Measurements from ENCODE around the gene SMIM8. TPM values are rescaled to one million over a fixed set of nuclear protein-coding genes. Genes with fewer than 3 reads are reported as not detected.

The SMIM8 gene
- polyA plus RNA-seq, 1 donor from 2014 or later = 30.6 TPM

- H2AFZ ChIP-seq (ENCODE audit: low read depth, low read length) = no peak overlapping the region
Observed at GRCh38 chr6:87350516-87350915, 28.1 kb downstream of the SMIM8 start.

DNA sequence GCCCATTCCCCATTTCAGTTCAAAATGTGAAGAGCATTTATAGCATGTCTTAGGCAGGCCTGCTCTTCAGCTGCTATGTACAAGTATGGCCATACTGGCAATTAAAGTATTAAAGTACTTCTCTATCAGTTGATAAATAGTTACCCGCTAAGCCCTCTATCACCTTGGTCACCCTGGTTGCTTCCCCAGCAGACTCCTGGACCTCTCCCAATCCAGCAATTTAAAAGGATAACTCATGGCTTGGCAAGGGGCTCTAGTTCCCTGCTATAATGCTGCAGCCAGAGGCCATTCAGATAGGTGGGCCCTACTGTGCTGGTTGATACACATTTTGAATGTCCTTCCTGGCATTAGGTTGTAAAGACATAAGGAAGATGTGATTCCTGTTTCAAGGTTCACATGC, 29.2 kb downstream of the SMIM8 start:
- H3K27me3 ChIP-seq (ENCODE audit: insufficient read depth, low read depth, low read length) = no peaks in the 10 kb centered on the region
- H3K79me2 ChIP-seq (replicated peaks; ENCODE audit: insufficient read depth, low read length) = no peaks in the 10 kb centered on the region
- no peak overlapping the region for H2AFZ ChIP-seq (ENCODE audit: low read depth, low read length)
- TF ChIP-seq RAD21 (conservative IDR thresholded peaks at IDR 0.05) = no peak
- H3K9me2 ChIP-seq (ENCODE audit: insufficient read depth, low read length) = no peaks in the 10 kb centered on the region
- no peak overlapping the region for H3K9ac ChIP-seq (ENCODE audit: low read length)
- no peaks in the 10 kb centered on the region for H4K20me1 ChIP-seq (ENCODE audit: insufficient read depth)
- H3K9me3 ChIP-seq (ENCODE audit: low read length) = no peaks in the 10 kb centered on the region
- no peaks in the 10 kb centered on the region for H3F3A ChIP-seq (ENCODE audit: insufficient read depth, low read length, poor library complexity, severe bottlenecking)
- H3K4me3 ChIP-seq (ENCODE audit: low read length) = no peak overlapping the region
- no peaks in the 10 kb centered on the region for H3K36me3 ChIP-seq (ENCODE audit: insufficient read depth, low read length)
- H3K27ac ChIP-seq (ENCODE audit: low read length) = no peak overlapping the region
- no peak overlapping the region for H3K4me2 ChIP-seq (ENCODE audit: low read length)

More at GRCh38 chr6:87350516-87350915, 28.1 kb downstream of the SMIM8 start:
- TF ChIP-seq POLR2AphosphoS5 (IDR thresholded peaks at IDR 0.05) (no peak), EP300 (conservative IDR thresholded peaks at IDR 0.05; ENCODE audit: poor library complexity, severe bottlenecking) (no peak), TAF1 (IDR thresholded peaks at IDR 0.05; ENCODE audit: low read depth) (no peak), REST (IDR thresholded peaks at IDR 0.05; ENCODE audit: borderline replicate concordance) (no peak), EZH2 (IDR thresholded peaks at IDR 0.05; ENCODE audit: borderline replicate concordance, insufficient read depth, low read length, poor library complexity, severe bottlenecking) (no peak), MXI1 (conservative IDR thresholded peaks at IDR 0.05; ENCODE audit: poor library complexity, severe bottlenecking) (no peak), RAD21 (conservative IDR thresholded peaks at IDR 0.05) (no peak), SMC3 (conservative IDR thresholded peaks at IDR 0.05; ENCODE audit: poor library complexity) (no peak)
- TF ChIP-seq, protein P1, sequence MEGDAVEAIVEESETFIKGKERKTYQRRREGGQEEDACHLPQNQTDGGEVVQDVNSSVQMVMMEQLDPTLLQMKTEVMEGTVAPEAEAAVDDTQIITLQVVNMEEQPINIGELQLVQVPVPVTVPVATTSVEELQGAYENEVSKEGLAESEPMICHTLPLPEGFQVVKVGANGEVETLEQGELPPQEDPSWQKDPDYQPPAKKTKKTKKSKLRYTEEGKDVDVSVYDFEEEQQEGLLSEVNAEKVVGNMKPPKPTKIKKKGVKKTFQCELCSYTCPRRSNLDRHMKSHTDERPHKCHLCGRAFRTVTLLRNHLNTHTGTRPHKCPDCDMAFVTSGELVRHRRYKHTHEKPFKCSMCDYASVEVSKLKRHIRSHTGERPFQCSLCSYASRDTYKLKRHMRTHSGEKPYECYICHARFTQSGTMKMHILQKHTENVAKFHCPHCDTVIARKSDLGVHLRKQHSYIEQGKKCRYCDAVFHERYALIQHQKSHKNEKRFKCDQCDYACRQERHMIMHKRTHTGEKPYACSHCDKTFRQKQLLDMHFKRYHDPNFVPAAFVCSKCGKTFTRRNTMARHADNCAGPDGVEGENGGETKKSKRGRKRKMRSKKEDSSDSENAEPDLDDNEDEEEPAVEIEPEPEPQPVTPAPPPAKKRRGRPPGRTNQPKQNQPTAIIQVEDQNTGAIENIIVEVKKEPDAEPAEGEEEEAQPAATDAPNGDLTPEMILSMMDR (IDR thresholded peaks at IDR 0.05; ENCODE audit: poor library complexity, severe bottlenecking) = no peak
- Histone ChIP-seq H3K9ac (ENCODE audit: low read length) (no peak overlapping the region), H3F3A (ENCODE audit: insufficient read depth, low read length, poor library complexity, severe bottlenecking) (no peaks in the 10 kb centered on the region), H3K9me3 (ENCODE audit: low read length) (no peaks in the 10 kb centered on the region), H3K4me2 (ENCODE audit: low read length) (no peak overlapping the region), H4K20me1 (ENCODE audit: insufficient read depth) (no peaks in the 10 kb centered on the region), H3K27ac (ENCODE audit: low read length) (no peak overlapping the region), H3K9me2 (ENCODE audit: insufficient read depth, low read length) (no peaks in the 10 kb centered on the region), H3K79me2 (replicated peaks; ENCODE audit: insufficient read depth, low read length) (no peaks in the 10 kb centered on the region), H3K27me3 (ENCODE audit: insufficient read depth, low read depth, low read length) (no peaks in the 10 kb centered on the region), H3K4me3 (ENCODE audit: low read length) (no peak overlapping the region), H3K36me3 (ENCODE audit: insufficient read depth, low read length) (no peaks in the 10 kb centered on the region)

- no peaks in the 10 kb centered on the region for H3K27me3 ChIP-seq (ENCODE audit: insufficient read depth, low read depth, low read length)
- no peaks in the 10 kb centered on the region for H3K79me2 ChIP-seq (replicated peaks; ENCODE audit: insufficient read depth, low read length)
- H2AFZ ChIP-seq (ENCODE audit: low read depth, low read length) = no peak overlapping the region
- no peaks in the 10 kb centered on the region for H3K9me2 ChIP-seq (ENCODE audit: insufficient read depth, low read length)
- no peak overlapping the region for H3K4me2 ChIP-seq (ENCODE audit: low read length)
- TF ChIP-seq EZH2 (IDR thresholded peaks at IDR 0.05; ENCODE audit: borderline replicate concordance, insufficient read depth, low read length, poor library complexity, severe bottlenecking) = no peak
- TF ChIP-seq POLR2AphosphoS5 (IDR thresholded peaks at IDR 0.05) = no peak
- no peak for TF ChIP-seq EP300 (conservative IDR thresholded peaks at IDR 0.05; ENCODE audit: poor library complexity, severe bottlenecking)
- TF ChIP-seq MXI1 (conservative IDR thresholded peaks at IDR 0.05; ENCODE audit: poor library complexity, severe bottlenecking) = no peak
- TF ChIP-seq, protein P1 (IDR thresholded peaks at IDR 0.05; ENCODE audit: poor library complexity, severe bottlenecking) = no peak
- no peak for TF ChIP-seq SMC3 (conservative IDR thresholded peaks at IDR 0.05; ENCODE audit: poor library complexity)
- TF ChIP-seq TAF1 (IDR thresholded peaks at IDR 0.05; ENCODE audit: low read depth) = no peak
- no peak for TF ChIP-seq REST (IDR thresholded peaks at IDR 0.05; ENCODE audit: borderline replicate concordance)
- no peak for TF ChIP-seq RAD21 (conservative IDR thresholded peaks at IDR 0.05)
- H3K36me3 ChIP-seq (ENCODE audit: insufficient read depth, low read length) = no peaks in the 10 kb centered on the region
- no peaks in the 10 kb centered on the region for H4K20me1 ChIP-seq (ENCODE audit: insufficient read depth)
- no peak overlapping the region for H3K9ac ChIP-seq (ENCODE audit: low read length)
- no peak overlapping the region for H3K4me3 ChIP-seq (ENCODE audit: low read length)
- no peaks in the 10 kb centered on the region for H3K9me3 ChIP-seq (ENCODE audit: low read length)
- H3F3A ChIP-seq (ENCODE audit: insufficient read depth, low read length, poor library complexity, severe bottlenecking) = no peaks in the 10 kb centered on the region
- no peak overlapping the region for H3K27ac ChIP-seq (ENCODE audit: low read length)
Observed at GRCh38 chr6:87356181-87356580, 33.8 kb downstream of the SMIM8 start.

Data from neural cell (in vitro differentiated cells).